Thoracic aorta (tissue), 2 donors: Measurements from ENCODE around the gene GRIP2. TPM values are rescaled to one million over a fixed set of nuclear protein-coding genes. Genes with fewer than 3 reads are reported as not detected.

Experiments
- ATAC-seq: fragments of 150-250 bp; one replicate; pipeline ENCODE4 v1.8.0; 2017; ENCODE audit warnings: low read depth; ENCODE audit not compliant: insufficient number of reproducible peaks, low FRiP score
- DNase-seq: peaks from one replicate; pipeline ENCODE4 v3.0.0-alpha.2; 2020; ENCODE audit warnings: low spot score
- H3K27ac ChIP-seq, 2 donors: fragments of 200-600 bp; sonication (generic); 1 replicate in 1 of 2; 2 replicates in 1 of 2; pipeline ENCODE4 v1.5.1; 2016; ENCODE audit warnings: mild to moderate bottlenecking in 2 of 2, moderate library complexity in 2 of 2
- H3K27me3 ChIP-seq: fragments of 200-600 bp; sonication (generic); replicated peaks from 2 replicates; pipeline ENCODE4 v1.6.0; 2016; ENCODE audit warnings: mild to moderate bottlenecking; ENCODE audit not compliant: insufficient read depth
- H3K36me3 ChIP-seq: fragments of 200-600 bp; sonication (generic); one replicate; pipeline ENCODE4 v1.5.1; 2016
- H3K4me1 ChIP-seq, 2 donors: fragments of 200-600 bp; sonication (generic); 1 replicate in 1 of 2; 2 replicates in 1 of 2; pipeline versions ENCODE4 v1.5.1 to v1.6.0; 2016; ENCODE audit warnings: low read depth in 2 of 2, mild to moderate bottlenecking in 1 of 2; ENCODE audit not compliant: control insufficient read depth in 1 of 2
- H3K4me3 ChIP-seq: fragments of 200-600 bp; sonication (generic); 2 replicates; pipeline ENCODE4 v1.5.1; 2016; ENCODE audit warnings: mild to moderate bottlenecking
- H3K9me3 ChIP-seq: fragments of 200-600 bp; sonication (generic); 2 replicates; pipeline ENCODE4 v1.5.1; 2016
- CTCF ChIP-seq: fragments of 200-600 bp; sonication (generic); IDR thresholded peaks from one replicate; pipeline ENCODE4 v1.5.1; 2019; ENCODE audit warnings: antibody characterized with exemption
- total RNA-seq, 2 donors: library from RNA; depleted of rRNA; stranded (reverse); fragments of >200 nt; gene quantifications; one replicate each; pipeline versions ENCODE4 v1.1.0 to v1.2.3, GENCODE V29; 2016

GRIP2 gene
- total RNA-seq, 2 donors from 2014 or later = 1.5 to 4.2 TPM

GRCh38 chr3:14453876-14454638 lies 86.1 kb downstream of the GRIP2 start:
- ATAC-seq = no peak
- peaks cover 19 to 47% of the 10 kb centered on the region in 2 donors for H3K4me1 ChIP-seq
- H3K27ac ChIP-seq = peak overlapping the region; percentile 74 to 90

GRCh38 chr3:14452740-14453710 lies 87.1 kb downstream of the GRIP2 start:
- H3K4me1 ChIP-seq = peaks cover 19 to 50% of the 10 kb centered on the region in 2 donors
- peak; percentile 83 for DNase-seq
- H3K4me3 ChIP-seq = peak overlapping the region; percentile 38
- peak; percentile 30 for TF ChIP-seq CTCF
- no peaks in the 10 kb centered on the region for H3K36me3 ChIP-seq
- ATAC-seq = peak; percentile 84
- H3K9me3 ChIP-seq = no peaks in the 10 kb centered on the region
- H3K27me3 ChIP-seq = no peaks in the 10 kb centered on the region
- H3K27ac ChIP-seq = peak overlapping the region; percentile 87 to 90

More at GRCh38 chr3:14453876-14454638, 86.1 kb downstream of the GRIP2 start:
- Histone ChIP-seq H3K9me3 (no peaks in the 10 kb centered on the region), H3K36me3 (no peaks in the 10 kb centered on the region), H3K4me3 (no peak overlapping the region), H3K27me3 (no peaks in the 10 kb centered on the region)
- DNase-seq = no peak
- TF ChIP-seq CTCF = no peak

DNA sequence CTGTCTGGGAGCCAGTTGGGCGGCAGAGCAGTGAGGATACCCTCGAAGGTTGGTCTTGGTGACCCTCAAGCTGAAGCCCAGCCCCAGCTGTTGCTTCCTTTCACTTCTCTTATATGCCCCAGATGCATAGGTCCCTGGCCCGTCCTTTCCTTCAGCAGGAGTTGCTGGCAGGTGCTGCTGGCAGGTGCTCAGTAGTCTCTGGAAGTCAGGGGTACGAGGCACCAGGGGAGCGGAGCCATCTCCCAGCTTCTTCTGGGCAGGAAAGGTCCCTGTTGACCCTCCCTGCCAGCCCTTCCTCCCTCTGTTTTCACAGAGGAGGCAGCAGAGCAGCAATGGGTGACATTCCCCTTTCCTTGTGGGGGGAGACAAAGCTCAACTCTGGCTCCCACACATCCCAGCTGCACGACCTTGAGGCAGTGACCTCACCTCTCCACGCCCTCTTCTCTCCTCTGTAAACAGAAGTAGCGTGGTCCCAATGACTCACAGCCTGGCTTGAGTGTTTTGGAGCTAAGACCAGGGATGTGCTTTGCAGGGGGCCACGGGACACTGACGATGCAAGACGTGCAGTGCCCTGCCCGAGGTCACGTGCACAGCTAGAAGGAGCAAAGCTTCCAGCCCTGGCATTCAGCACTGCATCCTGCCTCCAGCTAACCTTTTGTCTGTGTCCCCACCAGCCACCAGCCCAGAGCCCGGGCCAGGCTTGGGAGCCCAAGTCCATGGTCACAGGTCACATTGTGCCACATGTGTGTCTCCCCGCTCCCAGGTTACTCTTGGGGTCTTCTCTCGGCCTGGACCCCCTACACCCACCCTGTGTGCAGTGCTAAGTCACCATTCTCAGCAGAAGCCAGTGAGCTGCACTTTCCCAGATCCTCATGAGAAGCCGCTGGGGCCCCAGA lies 88.0 kb downstream of the GRIP2 start:
- peaks cover 19 to 50% of the 10 kb centered on the region in 2 donors for H3K4me1 ChIP-seq
- H3K4me3 ChIP-seq = peak overlapping the region; percentile 38
- no peak for TF ChIP-seq CTCF
- H3K27me3 ChIP-seq = no peaks in the 10 kb centered on the region
- ATAC-seq = no peak
- H3K9me3 ChIP-seq = no peaks in the 10 kb centered on the region
- H3K36me3 ChIP-seq = peaks cover 8% of the 10 kb centered on the region
- no peak for DNase-seq
- peak overlapping the region; percentile 87 to 90 for H3K27ac ChIP-seq

DNA sequence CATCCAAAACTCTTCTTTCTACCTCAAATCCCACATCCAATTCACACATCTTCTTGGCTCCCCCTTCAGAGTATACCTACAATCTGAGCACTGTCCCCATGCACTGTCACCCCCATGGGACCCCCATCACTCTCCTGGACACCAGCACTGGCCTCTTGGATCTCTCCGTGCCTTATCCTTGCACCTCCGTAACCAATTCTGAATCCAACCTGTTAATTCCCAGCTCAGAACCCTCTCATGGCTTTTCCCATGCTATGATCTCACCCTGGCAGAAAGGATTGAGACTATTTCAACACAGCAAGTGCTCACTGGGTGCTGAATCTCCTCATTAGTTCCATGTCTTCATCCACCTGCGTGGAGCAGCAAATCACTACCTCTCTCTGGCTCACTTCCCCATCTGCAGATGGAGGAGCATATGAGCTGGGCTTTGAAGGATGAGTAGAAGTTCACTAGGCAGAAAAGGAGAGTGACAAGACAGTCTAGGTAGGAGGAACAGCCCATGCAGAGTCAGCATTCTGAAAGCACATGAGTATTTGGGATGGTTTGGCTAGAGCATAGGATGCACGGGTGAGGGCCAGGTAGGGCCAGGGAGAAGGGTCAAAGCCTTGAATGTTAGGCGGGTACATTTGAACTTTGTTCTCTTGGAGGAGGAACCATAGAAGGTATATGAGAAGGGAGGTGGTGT lies 89.1 kb downstream of the GRIP2 start:
- no peak overlapping the region for H3K4me3 ChIP-seq
- H3K36me3 ChIP-seq = peaks cover 17% of the 10 kb centered on the region
- no peaks in the 10 kb centered on the region for H3K27me3 ChIP-seq
- no peak for ATAC-seq
- DNase-seq = no peak
- no peak for TF ChIP-seq CTCF
- H3K27ac ChIP-seq = no peak overlapping the region
- H3K4me1 ChIP-seq = peaks cover 19 to 50% of the 10 kb centered on the region in 2 donors
- no peaks in the 10 kb centered on the region for H3K9me3 ChIP-seq
